GM23248 (cell line): ENCODE data around the gene C1QC.

Source experiments
- EZH2 ChIP-seq: fragments of 200-600 bp; sonication (generic); IDR thresholded peaks from 2 replicates; pipeline ENCODE4 v1.6.1; 2018; ENCODE audit warnings: antibody characterized with exemption, mild to moderate bottlenecking; ENCODE audit not compliant: insufficient read depth, poor library complexity, severe bottlenecking
- EZH2phosphoT487 ChIP-seq: fragments of 200-600 bp; sonication (generic); IDR thresholded peaks from 2 replicates; pipeline ENCODE4 v1.6.1; 2018; ENCODE audit warnings: antibody characterized with exemption, moderate library complexity, mild to moderate bottlenecking, low read depth; ENCODE audit not compliant: insufficient read depth

GRCh38 chr1:22645931-22646330 is 2.5 kb downstream of the C1QC start:
- TF ChIP-seq EZH2phosphoT487 (no peak), EZH2 (no peak)
